ENCODE data around the gene ATXN2L. TPM values are rescaled to one million over a fixed set of nuclear protein-coding genes. Genes with fewer than 3 reads are reported as not detected.
A peak's percentile ranks its signal among the peaks of the same experiment; 100 is the strongest.

Gene ATXN2L
- total and polyA plus RNA-seq, 2 of the 13 experiments (the other 11 are each of a cell fraction or from before 2014, with no cell fraction given), result 40.8 to 55.1 TPM

DNA sequence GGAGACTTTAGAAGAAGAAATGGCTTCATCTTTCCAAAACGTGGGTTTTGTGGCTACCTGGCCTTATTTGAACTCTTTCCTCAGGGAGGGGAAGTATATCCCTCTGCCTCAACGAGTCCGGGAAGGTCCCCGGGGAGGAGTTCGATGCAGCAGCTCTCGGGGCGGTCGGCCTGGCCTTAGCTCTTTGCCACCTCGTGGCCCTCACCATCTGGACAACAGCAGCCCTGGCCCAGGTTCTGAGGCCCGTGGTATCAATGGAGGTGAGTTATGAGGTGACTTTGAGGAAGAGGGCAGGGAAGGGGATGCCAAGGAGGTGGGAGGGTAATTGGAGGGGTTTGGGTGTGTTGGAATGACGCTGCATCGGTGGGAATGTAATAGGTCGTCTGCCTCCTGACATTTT lies 7.7 kb downstream of the ATXN2L start:
- WGBS (ENCODE audit: low lambda C conversion rate), result 94% methylated on average over 13 of the region's 13 CpGs
- peaks cover 31% of the 10 kb centered on the region for H4K20me1 ChIP-seq (ENCODE audit: insufficient read depth, low read length)
- no peak overlapping the region for H3K4me2 ChIP-seq (ENCODE audit: low read depth, low read length)
- H3K4me1 ChIP-seq (ENCODE audit: insufficient read depth, low read length), result peaks cover 44% of the 10 kb centered on the region
- FAIRE-seq, result no peak
- intact Hi-C loops (cut with micrococcal nuclease; ENCODE audit: unreplicated experiment), result no loop called here
- H2AFZ ChIP-seq (ENCODE audit: low read length), result no peak overlapping the region
- no TSS peak for BruUV-seq (replicated peaks)
- peaks cover 36% of the 10 kb centered on the region for H3K79me2 ChIP-seq (ENCODE audit: insufficient read depth, low read length)
- peaks cover 70 to 99% of the 10 kb centered on the region in 2 experiments for H3K36me3 ChIP-seq (replicated peaks in 1 of 2; ENCODE audit: control insufficient read depth in 1 of 2, insufficient read depth in 2 of 2, low read length in 2 of 2)
- ATAC-seq, result no peak
- H3K4me3 ChIP-seq (replicated peaks in 1 of 3; ENCODE audit: insufficient read depth in 1 of 3, low read depth in 2 of 3, low read length in 3 of 3), result no peak overlapping the region
- no peaks in the 10 kb centered on the region for H3K9me3 ChIP-seq (ENCODE audit: low read length)
- ChIA-PET POLR2A (interaction anchor here (1.3 to 6.7 kb wide), 2 partner anchors 14 to 34 kb away, joined by 4 to 56 read pairs; partner anchors contain the start of gene TUFM), CTCF (ENCODE audit: low intra/inter-chr PET ratio, low total read pairs) (no interaction called here)
- no peak for DNase-seq (ENCODE audit: low spot score)
- no peak overlapping the region for H3K27ac ChIP-seq (ENCODE audit: extremely low read length, insufficient read depth, low read length)
- in situ Hi-C loops (cut with HindIII; ENCODE audit: extremely low pct_ligation_motif_present, low pct_unique_long_range_greater_than_20kb), result no loop called here
- no peak overlapping the region for H3K9ac ChIP-seq (ENCODE audit: insufficient read depth, low read depth, low read length)
- no peaks in the 10 kb centered on the region for H3K27me3 ChIP-seq (ENCODE audit: control insufficient read depth in 1 of 2, insufficient read depth in 2 of 2, low read length in 2 of 2)
- TF ChIP-seq CHD2 (IDR thresholded peaks at IDR 0.05; ENCODE audit: low read depth, low read length), result no peak
- TF ChIP-seq, protein P1, sequence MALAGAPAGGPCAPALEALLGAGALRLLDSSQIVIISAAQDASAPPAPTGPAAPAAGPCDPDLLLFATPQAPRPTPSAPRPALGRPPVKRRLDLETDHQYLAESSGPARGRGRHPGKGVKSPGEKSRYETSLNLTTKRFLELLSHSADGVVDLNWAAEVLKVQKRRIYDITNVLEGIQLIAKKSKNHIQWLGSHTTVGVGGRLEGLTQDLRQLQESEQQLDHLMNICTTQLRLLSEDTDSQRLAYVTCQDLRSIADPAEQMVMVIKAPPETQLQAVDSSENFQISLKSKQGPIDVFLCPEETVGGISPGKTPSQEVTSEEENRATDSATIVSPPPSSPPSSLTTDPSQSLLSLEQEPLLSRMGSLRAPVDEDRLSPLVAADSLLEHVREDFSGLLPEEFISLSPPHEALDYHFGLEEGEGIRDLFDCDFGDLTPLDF (CRISPR knock-in tag; IDR thresholded peaks at IDR 0.05), result no peak
- no peak for TF ChIP-seq GTF3A (CRISPR knock-in tag; conservative IDR thresholded peaks at IDR 0.05)
- TF ChIP-seq, protein P2, sequence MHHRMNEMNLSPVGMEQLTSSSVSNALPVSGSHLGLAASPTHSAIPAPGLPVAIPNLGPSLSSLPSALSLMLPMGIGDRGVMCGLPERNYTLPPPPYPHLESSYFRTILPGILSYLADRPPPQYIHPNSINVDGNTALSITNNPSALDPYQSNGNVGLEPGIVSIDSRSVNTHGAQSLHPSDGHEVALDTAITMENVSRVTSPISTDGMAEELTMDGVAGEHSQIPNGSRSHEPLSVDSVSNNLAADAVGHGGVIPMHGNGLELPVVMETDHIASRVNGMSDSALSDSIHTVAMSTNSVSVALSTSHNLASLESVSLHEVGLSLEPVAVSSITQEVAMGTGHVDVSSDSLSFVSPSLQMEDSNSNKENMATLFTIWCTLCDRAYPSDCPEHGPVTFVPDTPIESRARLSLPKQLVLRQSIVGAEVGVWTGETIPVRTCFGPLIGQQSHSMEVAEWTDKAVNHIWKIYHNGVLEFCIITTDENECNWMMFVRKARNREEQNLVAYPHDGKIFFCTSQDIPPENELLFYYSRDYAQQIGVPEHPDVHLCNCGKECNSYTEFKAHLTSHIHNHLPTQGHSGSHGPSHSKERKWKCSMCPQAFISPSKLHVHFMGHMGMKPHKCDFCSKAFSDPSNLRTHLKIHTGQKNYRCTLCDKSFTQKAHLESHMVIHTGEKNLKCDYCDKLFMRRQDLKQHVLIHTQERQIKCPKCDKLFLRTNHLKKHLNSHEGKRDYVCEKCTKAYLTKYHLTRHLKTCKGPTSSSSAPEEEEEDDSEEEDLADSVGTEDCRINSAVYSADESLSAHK (CRISPR knock-in tag; IDR thresholded peaks at IDR 0.05; ENCODE audit: borderline replicate concordance), result no peak
- TF ChIP-seq, protein P3, sequence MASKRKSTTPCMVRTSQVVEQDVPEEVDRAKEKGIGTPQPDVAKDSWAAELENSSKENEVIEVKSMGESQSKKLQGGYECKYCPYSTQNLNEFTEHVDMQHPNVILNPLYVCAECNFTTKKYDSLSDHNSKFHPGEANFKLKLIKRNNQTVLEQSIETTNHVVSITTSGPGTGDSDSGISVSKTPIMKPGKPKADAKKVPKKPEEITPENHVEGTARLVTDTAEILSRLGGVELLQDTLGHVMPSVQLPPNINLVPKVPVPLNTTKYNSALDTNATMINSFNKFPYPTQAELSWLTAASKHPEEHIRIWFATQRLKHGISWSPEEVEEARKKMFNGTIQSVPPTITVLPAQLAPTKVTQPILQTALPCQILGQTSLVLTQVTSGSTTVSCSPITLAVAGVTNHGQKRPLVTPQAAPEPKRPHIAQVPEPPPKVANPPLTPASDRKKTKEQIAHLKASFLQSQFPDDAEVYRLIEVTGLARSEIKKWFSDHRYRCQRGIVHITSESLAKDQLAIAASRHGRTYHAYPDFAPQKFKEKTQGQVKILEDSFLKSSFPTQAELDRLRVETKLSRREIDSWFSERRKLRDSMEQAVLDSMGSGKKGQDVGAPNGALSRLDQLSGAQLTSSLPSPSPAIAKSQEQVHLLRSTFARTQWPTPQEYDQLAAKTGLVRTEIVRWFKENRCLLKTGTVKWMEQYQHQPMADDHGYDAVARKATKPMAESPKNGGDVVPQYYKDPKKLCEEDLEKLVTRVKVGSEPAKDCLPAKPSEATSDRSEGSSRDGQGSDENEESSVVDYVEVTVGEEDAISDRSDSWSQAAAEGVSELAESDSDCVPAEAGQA (IDR thresholded peaks at IDR 0.05; ENCODE audit: low read depth), result no peak
- TF ChIP-seq, protein P3 (CRISPR knock-in tag; IDR thresholded peaks at IDR 0.05; ENCODE audit: borderline replicate concordance), result no peak
- TF ChIP-seq ZFP41 (CRISPR knock-in tag; IDR thresholded peaks at IDR 0.05; ENCODE audit: borderline replicate concordance), result no peak
- TF ChIP-seq RBFOX2 (IDR thresholded peaks at IDR 0.05; ENCODE audit: low read depth, low read length), result 0 out of 2 replicates have a peak, but pooled peaks have one; percentile 49
- TF ChIP-seq AGO2 (optimal IDR thresholded peaks at IDR 0.05; ENCODE audit: low read depth, low read length), result peak; percentile 35
- TF ChIP-seq, protein P4, sequence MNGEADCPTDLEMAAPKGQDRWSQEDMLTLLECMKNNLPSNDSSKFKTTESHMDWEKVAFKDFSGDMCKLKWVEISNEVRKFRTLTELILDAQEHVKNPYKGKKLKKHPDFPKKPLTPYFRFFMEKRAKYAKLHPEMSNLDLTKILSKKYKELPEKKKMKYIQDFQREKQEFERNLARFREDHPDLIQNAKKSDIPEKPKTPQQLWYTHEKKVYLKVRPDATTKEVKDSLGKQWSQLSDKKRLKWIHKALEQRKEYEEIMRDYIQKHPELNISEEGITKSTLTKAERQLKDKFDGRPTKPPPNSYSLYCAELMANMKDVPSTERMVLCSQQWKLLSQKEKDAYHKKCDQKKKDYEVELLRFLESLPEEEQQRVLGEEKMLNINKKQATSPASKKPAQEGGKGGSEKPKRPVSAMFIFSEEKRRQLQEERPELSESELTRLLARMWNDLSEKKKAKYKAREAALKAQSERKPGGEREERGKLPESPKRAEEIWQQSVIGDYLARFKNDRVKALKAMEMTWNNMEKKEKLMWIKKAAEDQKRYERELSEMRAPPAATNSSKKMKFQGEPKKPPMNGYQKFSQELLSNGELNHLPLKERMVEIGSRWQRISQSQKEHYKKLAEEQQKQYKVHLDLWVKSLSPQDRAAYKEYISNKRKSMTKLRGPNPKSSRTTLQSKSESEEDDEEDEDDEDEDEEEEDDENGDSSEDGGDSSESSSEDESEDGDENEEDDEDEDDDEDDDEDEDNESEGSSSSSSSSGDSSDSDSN (CRISPR knock-in tag; IDR thresholded peaks at IDR 0.05), result 0 out of 2 replicates have a peak, but pooled peaks have one; percentile 25
- TF ChIP-seq RBM22 (optimal IDR thresholded peaks at IDR 0.05; ENCODE audit: low read length), result peak; percentile 56
- TF ChIP-seq POLR2AphosphoS2 (IDR thresholded peaks at IDR 0.05; ENCODE audit: low read depth, low read length), result 0 out of 2 replicates have a peak, but pooled peaks have one; percentile 62
